HCT116 (cell line): ENCODE results near the gene TMEM82. TPM values are rescaled to one million over a fixed set of nuclear protein-coding genes. Genes with fewer than 3 reads are reported as not detected.

ENCODE experiments used
- ATAC-seq: fragments of 200-7000 bp; cut with Tn5 transposase; 2 replicates; pipeline ENCODE4 v1.9.1; 2020; ENCODE audit warnings: mild to moderate bottlenecking, moderate library complexity
- BruUV-seq: library from RNA; stranded (reverse); fragments of 400-500 nt; replicated peaks from 2 replicates; lab custom pipeline; 2021; lab: Mats Ljungman, UMichigan
- CTCF ChIA-PET: fragments of 300-600 bp; sonication (Branson Sonifier 250); formaldehyde crosslinking; loops from one replicate; lab custom pipeline; 2021; ENCODE audit warnings: antibody characterized with exemption; lab: Charles Lee
- POLR2A ChIA-PET: fragments of 300-600, 350-600 bp; sonication (Branson Sonifier 250); formaldehyde crosslinking; loops from one replicate; lab custom pipeline; 2021; ENCODE audit warnings: antibody characterized with exemption; lab: Charles Lee
- RAD21 ChIA-PET, 2 experiments: fragments of 300-600 bp; sonication (Branson Sonifier 250); formaldehyde crosslinking; loops; one replicate each; lab custom pipeline; 2023; ENCODE audit warnings: low total read pairs in 2 of 2; ENCODE audit not compliant: uncharacterized antibody in 2 of 2, unreplicated experiment in 2 of 2, low non-redundant PET in 1 of 2; lab: Charles Lee
- DNase-seq: peaks from one replicate; pipeline ENCODE4 v3.0.0-alpha.2; 2010; ENCODE audit warnings: low read depth, low spot score
- H2AFZ ChIP-seq: fragments of 200-600 bp; shearing (Covaris generic), sonication (generic); 2 replicates; pipeline ENCODE4 v1.6.1; 2017; ENCODE audit warnings: low read depth, mixed run types, mixed read lengths, antibody characterized with exemption, low read length; ENCODE audit not compliant: poor library complexity, severe bottlenecking
- H3K27ac ChIP-seq: 2 replicates; pipeline ENCODE4 v1.5.1; 2012; ENCODE audit warnings: low read depth, low read length
- H3K27me3 ChIP-seq: fragments of 200-600 bp; sonication (generic); 2 replicates; pipeline ENCODE4 v1.6.1; 2016; ENCODE audit warnings: mixed run types, low read length, mixed read lengths; ENCODE audit not compliant: insufficient read depth
- H3K36me3 ChIP-seq, 2 experiments: fragments of 200-500 bp in 1 of 2; fragments of 200-600 bp in 1 of 2; sonication (Bioruptor generic) in 1 of 2; sonication (generic) in 1 of 2; 2 replicates each; pipeline versions ENCODE4 v1.5.1 to v1.6.1; 2014 to 2016; ENCODE audit warnings: low read length in 2 of 2, inconsistent platforms in 1 of 2, mixed read lengths in 1 of 2, mixed run types in 1 of 2; ENCODE audit not compliant: insufficient read depth in 2 of 2, control insufficient read depth in 1 of 2
- H3K4me1 ChIP-seq, 2 experiments: fragments of 200-600 bp in 1 of 2; sonication (generic) in 1 of 2; 2 replicates each; pipeline versions ENCODE4 v1.5.1 to v1.6.1; 2012 to 2017; ENCODE audit warnings: low read length in 2 of 2, inconsistent platforms in 1 of 2, mild to moderate bottlenecking in 1 of 2, mixed read lengths in 1 of 2, mixed run types in 1 of 2, moderate library complexity in 1 of 2; ENCODE audit not compliant: insufficient read depth in 2 of 2, control insufficient read depth in 1 of 2
- H3K4me2 ChIP-seq: fragments of 200-600 bp; sonication (generic); 2 replicates; pipeline ENCODE4 v1.6.1; 2017; ENCODE audit warnings: mixed run types, low read length, mixed read lengths
- H3K4me3 ChIP-seq, 2 experiments: fragments of 200-600 bp in 1 of 2; sonication (generic) in 1 of 2; replicated peaks in 1 of 2; 2 replicates each; pipeline ENCODE4 v1.5.1; 2011 to 2016; ENCODE audit warnings: low read length in 2 of 2, control low read depth in 1 of 2, low read depth in 1 of 2, mild to moderate bottlenecking in 1 of 2, mixed read lengths in 1 of 2, mixed run types in 1 of 2
- H3K79me2 ChIP-seq: fragments of 200-600 bp; sonication (generic); 2 replicates; pipeline ENCODE4 v1.6.1; 2017; ENCODE audit warnings: mild to moderate bottlenecking, mixed run types, low read length, moderate library complexity, mixed read lengths; ENCODE audit not compliant: insufficient read depth
- H3K9ac ChIP-seq: fragments of 200-600 bp; sonication (generic); 2 replicates; pipeline ENCODE4 v1.6.1; 2016; ENCODE audit warnings: low read length, mixed read lengths
- H3K9me2 ChIP-seq: fragments of 200-600 bp; sonication (generic), shearing (Covaris generic); 2 replicates; pipeline ENCODE4 v1.6.1; 2017; ENCODE audit warnings: mixed run types, mild to moderate bottlenecking, moderate library complexity; ENCODE audit not compliant: insufficient read depth
- H3K9me3 ChIP-seq, 2 experiments: fragments of 200-500 bp in 1 of 2; fragments of 200-600 bp in 1 of 2; sonication (Bioruptor generic) in 1 of 2; sonication (generic) in 1 of 2; 2 replicates each; pipeline ENCODE4 v1.6.1; 2014 to 2017; ENCODE audit warnings: low read length in 2 of 2, mixed read lengths in 2 of 2, inconsistent platforms in 1 of 2, low read depth in 1 of 2, mild to moderate bottlenecking in 1 of 2, mixed run types in 1 of 2, moderate library complexity in 1 of 2; ENCODE audit not compliant: control insufficient read depth in 1 of 2, insufficient read depth in 1 of 2
- H4K20me1 ChIP-seq: fragments of 200-600 bp; sonication (generic), shearing (Covaris generic); 2 replicates; pipeline ENCODE4 v1.6.1; 2017; ENCODE audit warnings: mixed run types, mild to moderate bottlenecking, moderate library complexity; ENCODE audit not compliant: insufficient read depth
- CEBPB ChIP-seq: IDR thresholded peaks from 2 replicates; pipeline ENCODE4 v1.6.1; 2012; ENCODE audit warnings: low read depth
- ELF1 ChIP-seq: IDR thresholded peaks from 2 replicates; pipeline ENCODE4 v1.6.1; 2012; ENCODE audit warnings: low read depth, borderline replicate concordance
- EZH2 ChIP-seq: fragments of 200-600 bp; sonication (generic); IDR thresholded peaks from 2 replicates; pipeline ENCODE4 v1.6.1; 2017; ENCODE audit warnings: antibody characterized with exemption, mixed run types
- RAD21 ChIP-seq: IDR thresholded peaks from 2 replicates; pipeline ENCODE4 v1.6.1; 2012; ENCODE audit warnings: low read depth, mild to moderate bottlenecking
- SRF ChIP-seq: IDR thresholded peaks from 2 replicates; pipeline ENCODE4 v1.6.1; 2012; ENCODE audit warnings: low read depth
- YY1 ChIP-seq: IDR thresholded peaks from 2 replicates; pipeline ENCODE4 v1.6.1; 2011; ENCODE audit warnings: low read length, low read depth, moderate library complexity, mild to moderate bottlenecking; ENCODE audit not compliant: insufficient replicate concordance; ENCODE audit errors: extremely low read depth
- ZBTB33 ChIP-seq: IDR thresholded peaks from 2 replicates; pipeline ENCODE4 v1.6.1; 2011; ENCODE audit warnings: mild to moderate bottlenecking, low read length, moderate library complexity; ENCODE audit not compliant: insufficient replicate concordance; ENCODE audit errors: extremely low read depth
- ZNF274 ChIP-seq: fragments of 200-500 bp; sonication (Bioruptor generic); IDR thresholded peaks from 2 replicates; pipeline ENCODE4 v1.6.1; 2014; ENCODE audit warnings: mild to moderate bottlenecking, low read depth, low read length, inconsistent platforms
- intact Hi-C: fragments of 100-400 bp; cut with micrococcal nuclease; formaldehyde crosslinking; loops from 2 replicates; pipeline ENCODE4 v1.10.0; 2022
- total RNA-seq: library from RNA; stranded (reverse); gene quantifications from one replicate; pipeline ENCODE4 v1.2.1, GENCODE V29; 2021; ENCODE audit not compliant: unreplicated experiment
- TF ChIP-seq, protein P1 (sequence below): IDR thresholded peaks from 2 replicates; pipeline ENCODE4 v1.6.1; 2012; ENCODE audit warnings: low read depth
- TF ChIP-seq, protein P2 (sequence below): IDR thresholded peaks from 2 replicates; pipeline ENCODE4 v1.6.1; 2012

The TMEM82 gene
- total RNA-seq, 1 experiment from 2014 or later: not detected

- TF ChIP-seq EZH2 (no peak), YY1 (no peak), CEBPB (no peak), ZBTB33 (no peak), ZNF274 (no peak), ELF1 (no peak), RAD21 (no peak), SRF (no peak)
- TF ChIP-seq, protein P1, sequence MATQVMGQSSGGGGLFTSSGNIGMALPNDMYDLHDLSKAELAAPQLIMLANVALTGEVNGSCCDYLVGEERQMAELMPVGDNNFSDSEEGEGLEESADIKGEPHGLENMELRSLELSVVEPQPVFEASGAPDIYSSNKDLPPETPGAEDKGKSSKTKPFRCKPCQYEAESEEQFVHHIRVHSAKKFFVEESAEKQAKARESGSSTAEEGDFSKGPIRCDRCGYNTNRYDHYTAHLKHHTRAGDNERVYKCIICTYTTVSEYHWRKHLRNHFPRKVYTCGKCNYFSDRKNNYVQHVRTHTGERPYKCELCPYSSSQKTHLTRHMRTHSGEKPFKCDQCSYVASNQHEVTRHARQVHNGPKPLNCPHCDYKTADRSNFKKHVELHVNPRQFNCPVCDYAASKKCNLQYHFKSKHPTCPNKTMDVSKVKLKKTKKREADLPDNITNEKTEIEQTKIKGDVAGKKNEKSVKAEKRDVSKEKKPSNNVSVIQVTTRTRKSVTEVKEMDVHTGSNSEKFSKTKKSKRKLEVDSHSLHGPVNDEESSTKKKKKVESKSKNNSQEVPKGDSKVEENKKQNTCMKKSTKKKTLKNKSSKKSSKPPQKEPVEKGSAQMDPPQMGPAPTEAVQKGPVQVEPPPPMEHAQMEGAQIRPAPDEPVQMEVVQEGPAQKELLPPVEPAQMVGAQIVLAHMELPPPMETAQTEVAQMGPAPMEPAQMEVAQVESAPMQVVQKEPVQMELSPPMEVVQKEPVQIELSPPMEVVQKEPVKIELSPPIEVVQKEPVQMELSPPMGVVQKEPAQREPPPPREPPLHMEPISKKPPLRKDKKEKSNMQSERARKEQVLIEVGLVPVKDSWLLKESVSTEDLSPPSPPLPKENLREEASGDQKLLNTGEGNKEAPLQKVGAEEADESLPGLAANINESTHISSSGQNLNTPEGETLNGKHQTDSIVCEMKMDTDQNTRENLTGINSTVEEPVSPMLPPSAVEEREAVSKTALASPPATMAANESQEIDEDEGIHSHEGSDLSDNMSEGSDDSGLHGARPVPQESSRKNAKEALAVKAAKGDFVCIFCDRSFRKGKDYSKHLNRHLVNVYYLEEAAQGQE: no peak
- TF ChIP-seq, protein P2, sequence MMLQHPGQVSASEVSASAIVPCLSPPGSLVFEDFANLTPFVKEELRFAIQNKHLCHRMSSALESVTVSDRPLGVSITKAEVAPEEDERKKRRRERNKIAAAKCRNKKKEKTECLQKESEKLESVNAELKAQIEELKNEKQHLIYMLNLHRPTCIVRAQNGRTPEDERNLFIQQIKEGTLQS: no peak
- TF ChIP-seq, all 23 proteins: peak for 0
- no peaks in the 10 kb centered on the region for H3K27me3 ChIP-seq
- ChIA-PET CTCF (no interaction called here), POLR2A (no interaction called here), RAD21 (no interaction called here)
- no peak overlapping the region for H3K27ac ChIP-seq
- no peaks in the 10 kb centered on the region for H4K20me1 ChIP-seq
- no peak for DNase-seq
- H3K4me3 ChIP-seq: no peak overlapping the region
- no peaks in the 10 kb centered on the region for H3K79me2 ChIP-seq
- H3K4me1 ChIP-seq: peaks cover 8 to 22% of the 10 kb centered on the region in 2 experiments; a peak in 3 of 4 replicates
- no peaks in the 10 kb centered on the region for H3K9me2 ChIP-seq
- no peaks in the 10 kb centered on the region for H3K36me3 ChIP-seq
- no TSS peak for BruUV-seq
- no peak overlapping the region for H3K9ac ChIP-seq
- H3K9me3 ChIP-seq: no peaks in the 10 kb centered on the region
- H2AFZ ChIP-seq: no peak overlapping the region
- 0 out of 2 replicates have a peak, but pooled peaks have one; percentile 9 for ATAC-seq
- H3K4me2 ChIP-seq: peak overlapping the region; percentile 51
- intact Hi-C loops: no loop called here
These were observed 22.6 kb downstream of the TMEM82 start for GRCh38 chr1:15764890-15765289.
